Osteocyte (in vitro differentiated cells): ENCODE measurements around the gene PDCD5. TPM values are rescaled to one million over a fixed set of nuclear protein-coding genes. Genes with fewer than 3 reads are reported as not detected.

Experiments used
- DNase-seq: peaks from one replicate; pipeline ENCODE4 v3.0.0; 2021; ENCODE audit warnings: mixed read lengths; ENCODE audit not compliant: unreplicated experiment; ENCODE audit errors: extremely low spot score
- H3K27ac Mint-ChIP-seq: one replicate; pipeline ENCODE4 v1.8.0; 2021; ENCODE audit warnings: mild to moderate bottlenecking, mixed read lengths; ENCODE audit not compliant: unreplicated experiment
- H3K27me3 Mint-ChIP-seq: one replicate; pipeline ENCODE4 v1.8.0; 2021; ENCODE audit warnings: mixed read lengths; ENCODE audit not compliant: unreplicated experiment
- H3K36me3 Mint-ChIP-seq: one replicate; pipeline ENCODE4 v1.8.0; 2021; ENCODE audit warnings: mixed read lengths; ENCODE audit not compliant: unreplicated experiment
- H3K4me1 Mint-ChIP-seq: one replicate; pipeline ENCODE4 v1.8.0; 2021; ENCODE audit warnings: mixed read lengths; ENCODE audit not compliant: unreplicated experiment
- H3K4me3 Mint-ChIP-seq: one replicate; pipeline ENCODE4 v1.8.0; 2021; ENCODE audit warnings: mild to moderate bottlenecking, moderate library complexity, mixed read lengths; ENCODE audit not compliant: unreplicated experiment
- H3K9me3 Mint-ChIP-seq: one replicate; pipeline ENCODE4 v1.8.0; 2021; ENCODE audit warnings: mixed read lengths; ENCODE audit not compliant: unreplicated experiment
- CTCF ChIP-seq: fragments of 200-600 bp; sonication (generic); IDR thresholded peaks from 2 replicates; pipeline ENCODE4 v1.5.0; 2021; ENCODE audit warnings: antibody characterized with exemption, mild to moderate bottlenecking, moderate library complexity
- total RNA-seq: library from RNA; stranded (reverse); gene quantifications from 2 replicates; pipeline ENCODE4 v1.2.1, GENCODE V29; 2021

Gene PDCD5
- total RNA-seq, 1 donor from 2014 or later, result 105 TPM

GRCh38 chr19:32542477-32543108 is 38.4 kb upstream of the PDCD5 start:
- no peak overlapping the region for H3K4me3 Mint-ChIP-seq
- TF ChIP-seq CTCF, result no peak
- H3K9me3 Mint-ChIP-seq, result no peaks in the 10 kb centered on the region
- no peaks in the 10 kb centered on the region for H3K4me1 Mint-ChIP-seq
- no peak for DNase-seq
- no peak overlapping the region for H3K27ac Mint-ChIP-seq
- peaks cover 2% of the 10 kb centered on the region for H3K27me3 Mint-ChIP-seq
- no peaks in the 10 kb centered on the region for H3K36me3 Mint-ChIP-seq

DNA sequence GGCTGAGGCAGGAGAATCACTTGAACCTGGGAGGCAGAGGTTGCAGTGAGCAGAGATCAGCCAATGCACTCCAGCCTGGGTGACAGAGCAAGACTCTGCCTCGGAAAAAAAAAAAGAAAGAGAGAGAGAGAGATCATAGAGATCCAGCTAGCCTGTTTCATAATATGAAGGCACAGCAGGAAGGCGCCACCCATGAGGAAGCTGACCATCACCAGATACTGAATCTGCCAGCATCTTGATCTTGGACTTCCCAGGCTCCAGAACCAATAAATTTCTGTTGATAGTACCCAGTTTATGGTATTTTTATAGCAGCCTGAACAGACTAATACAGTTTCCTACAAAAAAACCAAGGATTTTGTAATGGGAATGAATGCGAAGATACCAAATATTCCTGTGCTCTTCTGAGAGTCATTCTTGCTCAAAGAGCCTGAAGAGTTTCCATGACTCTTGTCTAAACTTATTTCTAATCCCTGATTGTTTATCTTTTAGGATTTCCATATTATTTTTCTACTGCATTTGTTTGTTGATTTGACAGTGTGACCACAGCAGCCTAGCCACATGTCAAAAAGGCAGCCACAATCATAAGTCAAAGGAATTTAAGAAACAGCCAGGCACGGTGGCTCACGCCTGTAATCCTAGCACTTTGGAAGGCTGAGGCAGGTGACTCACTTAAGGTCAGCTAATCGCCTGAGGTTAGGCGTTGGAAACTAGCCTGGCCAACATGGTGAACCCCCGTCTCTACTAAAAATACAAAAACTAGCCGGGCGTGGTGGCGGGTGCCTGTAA is 37.7 kb upstream of the PDCD5 start:
- no peak overlapping the region for H3K27ac Mint-ChIP-seq
- DNase-seq, result no peak
- TF ChIP-seq CTCF, result no peak
- no peaks in the 10 kb centered on the region for H3K4me1 Mint-ChIP-seq
- no peaks in the 10 kb centered on the region for H3K36me3 Mint-ChIP-seq
- H3K4me3 Mint-ChIP-seq, result no peak overlapping the region
- H3K27me3 Mint-ChIP-seq, result peaks cover 2% of the 10 kb centered on the region
- no peaks in the 10 kb centered on the region for H3K9me3 Mint-ChIP-seq

GRCh38 chr19:32544917-32545316 is 36.1 kb upstream of the PDCD5 start:
- Mint-ChIP-seq H3K4me3 (no peak overlapping the region), H3K27me3 (peaks cover 2% of the 10 kb centered on the region), H3K36me3 (no peaks in the 10 kb centered on the region), H3K27ac (no peak overlapping the region), H3K4me1 (no peaks in the 10 kb centered on the region), H3K9me3 (no peaks in the 10 kb centered on the region)
- TF ChIP-seq CTCF, result no peak
- no peak for DNase-seq

GRCh38 chr19:32550666-32551065 is 30.3 kb upstream of the PDCD5 start:
- DNase-seq, result no peak
- H3K36me3 Mint-ChIP-seq, result no peaks in the 10 kb centered on the region
- no peak overlapping the region for H3K4me3 Mint-ChIP-seq
- H3K27ac Mint-ChIP-seq, result no peak overlapping the region
- TF ChIP-seq CTCF, result no peak
- H3K27me3 Mint-ChIP-seq, result no peaks in the 10 kb centered on the region
- no peaks in the 10 kb centered on the region for H3K9me3 Mint-ChIP-seq
- no peaks in the 10 kb centered on the region for H3K4me1 Mint-ChIP-seq

GRCh38 chr19:32555786-32556185 is 25.2 kb upstream of the PDCD5 start:
- H3K27ac Mint-ChIP-seq, result no peak overlapping the region
- no peaks in the 10 kb centered on the region for H3K36me3 Mint-ChIP-seq
- peaks cover 18% of the 10 kb centered on the region for H3K27me3 Mint-ChIP-seq
- H3K9me3 Mint-ChIP-seq, result no peaks in the 10 kb centered on the region
- DNase-seq, result no peak
- H3K4me1 Mint-ChIP-seq, result no peaks in the 10 kb centered on the region
- no peak for TF ChIP-seq CTCF
- no peak overlapping the region for H3K4me3 Mint-ChIP-seq
